ENCODE measurements around the gene TOMM20. TPM values are rescaled to one million over a fixed set of nuclear protein-coding genes. Genes with fewer than 3 reads are reported as not detected.
A peak's percentile ranks its signal among the peaks of the same experiment; 100 is the strongest.

The TOMM20 gene
- total RNA-seq, 1 experiment from 2014 or later, result 151 TPM

- Mint-ChIP-seq H3K4me1 (ENCODE audit: low read depth, unreplicated experiment) (peaks cover 72% of the 10 kb centered on the region), H3K4me3 (ENCODE audit: low read depth, unreplicated experiment) (peak overlapping the region; percentile 47), H3K36me3 (ENCODE audit: insufficient read depth, unreplicated experiment) (peaks cover 44% of the 10 kb centered on the region), H3K9me3 (ENCODE audit: low read depth, unreplicated experiment) (no peaks in the 10 kb centered on the region), H3K27me3 (ENCODE audit: unreplicated experiment) (no peaks in the 10 kb centered on the region), H3K27ac (ENCODE audit: unreplicated experiment) (peak overlapping the region; percentile 90)
- peak; percentile 69 for DNase-seq
- BruUV-seq (replicated peaks), result TSS peak; percentile 100
- TF ChIP-seq CTCF (IDR thresholded peaks at IDR 0.05; ENCODE audit: unreplicated experiment), result no peak
- CTCF ChIA-PET, result interaction anchor here (0.9 to 1.6 kb wide), 9 partner anchors 11 to 411 kb away, joined by 3 to 8 read pairs (median 4); no protein-coding TSS in a partner anchor
- intact Hi-C loops (cut with micrococcal nuclease; ENCODE audit: unreplicated experiment), result loop anchor here (1.0 kb wide), 1 partner anchor 108 kb away; no protein-coding TSS in a partner anchor
These were observed 60.2 kb downstream of the TOMM20 start for GRCh38 chr1:235068158-235069121.

- Mint-ChIP-seq H3K4me1 (ENCODE audit: low read depth, unreplicated experiment) (peaks cover 72% of the 10 kb centered on the region), H3K36me3 (ENCODE audit: insufficient read depth, unreplicated experiment) (peaks cover 38% of the 10 kb centered on the region), H3K9me3 (ENCODE audit: low read depth, unreplicated experiment) (no peaks in the 10 kb centered on the region), H3K27me3 (ENCODE audit: unreplicated experiment) (no peaks in the 10 kb centered on the region), H3K4me3 (ENCODE audit: low read depth, unreplicated experiment) (peak overlapping the region; percentile 47), H3K27ac (ENCODE audit: unreplicated experiment) (peak overlapping the region; percentile 90)
- TSS peak; percentile 63 for BruUV-seq (replicated peaks)
- peak; percentile 95 for DNase-seq
- no peak for TF ChIP-seq CTCF (IDR thresholded peaks at IDR 0.05; ENCODE audit: unreplicated experiment)
- intact Hi-C loops (cut with micrococcal nuclease; ENCODE audit: unreplicated experiment), result loop anchor here (1.0 kb wide), 1 partner anchor 107 kb away; no protein-coding TSS in a partner anchor
- CTCF ChIA-PET, result interaction anchor here (0.5 to 1.6 kb wide), 8 partner anchors 12 to 410 kb away, joined by 3 to 8 read pairs (median 4); no protein-coding TSS in a partner anchor
These were observed 61.1 kb downstream of the TOMM20 start for GRCh38 chr1:235067396-235068157.

- intact Hi-C loops (cut with micrococcal nuclease; ENCODE audit: unreplicated experiment), result loop anchor here (5.0 kb wide), 1 partner anchor 36 kb away; no protein-coding TSS in a partner anchor
- H3K4me1 Mint-ChIP-seq (ENCODE audit: low read depth, unreplicated experiment), result peaks cover 77% of the 10 kb centered on the region
- peaks cover 25% of the 10 kb centered on the region for H3K36me3 Mint-ChIP-seq (ENCODE audit: insufficient read depth, unreplicated experiment)
- CTCF ChIA-PET, result interaction anchor here (2.5 kb wide), 1 partner anchor 11 kb away, joined by 10 read pairs; no protein-coding TSS in a partner anchor
- BruUV-seq (replicated peaks), result no TSS peak
- no peak overlapping the region for H3K4me3 Mint-ChIP-seq (ENCODE audit: low read depth, unreplicated experiment)
- TF ChIP-seq CTCF (IDR thresholded peaks at IDR 0.05; ENCODE audit: unreplicated experiment), result no peak
- H3K9me3 Mint-ChIP-seq (ENCODE audit: low read depth, unreplicated experiment), result no peaks in the 10 kb centered on the region
- peak overlapping the region; percentile 85 for H3K27ac Mint-ChIP-seq (ENCODE audit: unreplicated experiment)
- H3K27me3 Mint-ChIP-seq (ENCODE audit: unreplicated experiment), result no peaks in the 10 kb centered on the region
- no peak for DNase-seq
These were observed 65.4 kb downstream of the TOMM20 start for GRCh38 chr1:235063068-235063765.

Measured in Calu3 (cell line).